Esophagus squamous epithelium (tissue), 5 donors: ENCODE results near the gene EVX2. TPM values are rescaled to one million over a fixed set of nuclear protein-coding genes. Genes with fewer than 3 reads are reported as not detected.

Source experiments
- DNase-seq: peaks from one replicate; lab custom pipeline; 2025; lab: John Stamatoyannopoulos, UW
- H3K27ac ChIP-seq, 4 donors: fragments of 200-600 bp; sonication (generic); one replicate each; pipeline ENCODE4 v1.5.1; 2016 to 2019; ENCODE audit warnings: mild to moderate bottlenecking in 1 of 4
- H3K27me3 ChIP-seq, 4 donors: fragments of 200-600 bp; sonication (generic); 1 replicate in 3 of 4; 2 replicates in 1 of 4; pipeline versions ENCODE4 v1.5.1 to v1.6.0; 2017 to 2021; ENCODE audit warnings: antibody characterized with exemption in 1 of 4
- H3K36me3 ChIP-seq, 3 donors: fragments of 200-600 bp; sonication (generic); one replicate each; pipeline ENCODE4 v1.5.1; 2016 to 2019
- H3K4me1 ChIP-seq, 3 donors: fragments of 200-600 bp; sonication (generic); one replicate each; pipeline ENCODE4 v1.5.1; 2017 to 2019
- H3K4me3 ChIP-seq, 4 donors: fragments of 200-600 bp; sonication (generic); 1 replicate in 3 of 4; 2 replicates in 1 of 4; pipeline ENCODE4 v1.5.1; 2016 to 2019; ENCODE audit warnings: mild to moderate bottlenecking in 2 of 4, moderate library complexity in 1 of 4
- H3K9me3 ChIP-seq, 3 donors: fragments of 200-600 bp; sonication (generic); one replicate each; pipeline ENCODE4 v1.5.1; 2016 to 2019
- POLR2A ChIP-seq, 4 donors: fragments of 450-650 bp; IDR thresholded peaks; one replicate each; pipeline ENCODE4 v1.6.1; 2017; ENCODE audit warnings: antibody characterized with exemption in 4 of 4, mild to moderate bottlenecking in 4 of 4, moderate library complexity in 3 of 4
- WGBS, 2 donors: methylation state at CpG; one replicate each; pipeline ENCODE4 v1.1.5; 2018; 5-methylcytosine and 5-hydroxymethylcytosine counted together
- intact Hi-C: fragments of 100-400 bp; cut with DNase I; formaldehyde crosslinking; loops from one replicate; pipeline ENCODE4 v1.15.0; 2022
- total RNA-seq, 4 donors: library from RNA; depleted of rRNA; stranded (reverse); fragments of >200 nt; gene quantifications; one replicate each; pipeline ENCODE4 v1.1.0, GENCODE V29; 2016
- TF ChIP-seq, protein P1 (sequence below), 6 experiments: fragments of 450-650 bp in 4 of 6; fragments of 200-600 bp in 2 of 6; sonication (generic) in 2 of 6; IDR thresholded peaks; one replicate each; pipeline ENCODE4 v1.5.1; 2016 to 2019; ENCODE audit warnings: antibody characterized with exemption in 6 of 6, mild to moderate bottlenecking in 4 of 6, moderate library complexity in 4 of 6
- donor health status: DM: yes; HTN: yes; CAD: no.

Gene EVX2
- total RNA-seq, 4 donors from 2014 or later: not detected

DNA sequence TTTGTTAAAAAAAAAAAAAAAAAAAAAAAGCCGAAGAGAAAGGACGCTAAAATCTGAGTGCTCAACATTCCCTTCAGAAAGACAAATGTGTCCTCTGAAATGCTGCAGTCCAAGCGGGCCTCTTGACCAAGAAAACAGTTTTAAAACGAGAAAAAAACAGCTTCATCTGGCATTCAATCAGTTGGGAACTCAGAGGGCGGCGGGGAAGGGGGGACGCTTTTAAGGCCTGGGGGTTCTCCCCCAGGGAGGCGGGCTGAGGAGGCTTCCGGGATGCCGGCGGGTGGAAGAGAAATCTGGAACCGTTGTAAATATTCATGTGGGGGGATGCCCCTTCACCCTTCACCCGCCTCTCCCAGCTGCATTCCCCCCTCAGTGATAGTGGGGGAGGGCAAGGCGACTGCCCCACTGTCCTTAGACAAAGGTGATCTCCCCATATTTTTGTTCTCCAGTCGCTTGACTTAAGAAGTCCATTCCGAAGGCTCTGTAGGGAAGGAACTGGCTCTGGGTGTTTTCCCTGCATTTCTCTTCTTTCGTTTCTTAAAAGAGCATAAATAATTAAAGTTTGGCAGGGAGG is 20.1 kb upstream of the EVX2 start:
- Histone ChIP-seq H3K36me3 (no peaks in the 10 kb centered on the region), H3K27me3 (peaks cover 35 to 100% (median 81%) of the 10 kb centered on the region in 4 donors), H3K4me1 (peaks cover 18 to 61% (median 30%) of the 10 kb centered on the region in 3 donors), H3K27ac (no peak overlapping the region), H3K4me3 (peak overlapping the region in 1 of 4 donors; percentile 45), H3K9me3 (no peaks in the 10 kb centered on the region)
- 6 to 7% methylated on average over 14 to 17 of the region's 17 CpGs for WGBS, 2 donors
- no peak for DNase-seq
- TF ChIP-seq POLR2A (IDR thresholded peaks at IDR 0.05): no peak
- TF ChIP-seq, protein P1, sequence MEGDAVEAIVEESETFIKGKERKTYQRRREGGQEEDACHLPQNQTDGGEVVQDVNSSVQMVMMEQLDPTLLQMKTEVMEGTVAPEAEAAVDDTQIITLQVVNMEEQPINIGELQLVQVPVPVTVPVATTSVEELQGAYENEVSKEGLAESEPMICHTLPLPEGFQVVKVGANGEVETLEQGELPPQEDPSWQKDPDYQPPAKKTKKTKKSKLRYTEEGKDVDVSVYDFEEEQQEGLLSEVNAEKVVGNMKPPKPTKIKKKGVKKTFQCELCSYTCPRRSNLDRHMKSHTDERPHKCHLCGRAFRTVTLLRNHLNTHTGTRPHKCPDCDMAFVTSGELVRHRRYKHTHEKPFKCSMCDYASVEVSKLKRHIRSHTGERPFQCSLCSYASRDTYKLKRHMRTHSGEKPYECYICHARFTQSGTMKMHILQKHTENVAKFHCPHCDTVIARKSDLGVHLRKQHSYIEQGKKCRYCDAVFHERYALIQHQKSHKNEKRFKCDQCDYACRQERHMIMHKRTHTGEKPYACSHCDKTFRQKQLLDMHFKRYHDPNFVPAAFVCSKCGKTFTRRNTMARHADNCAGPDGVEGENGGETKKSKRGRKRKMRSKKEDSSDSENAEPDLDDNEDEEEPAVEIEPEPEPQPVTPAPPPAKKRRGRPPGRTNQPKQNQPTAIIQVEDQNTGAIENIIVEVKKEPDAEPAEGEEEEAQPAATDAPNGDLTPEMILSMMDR (IDR thresholded peaks at IDR 0.05): no peak
- intact Hi-C loops: no loop called here

- no peak overlapping the region for H3K4me3 ChIP-seq
- no peaks in the 10 kb centered on the region for H3K36me3 ChIP-seq
- no peak for DNase-seq
- H3K9me3 ChIP-seq: no peaks in the 10 kb centered on the region
- H3K4me1 ChIP-seq: peaks cover 24 to 61% (median 30%) of the 10 kb centered on the region in 3 donors
- no peak overlapping the region for H3K27ac ChIP-seq
- peaks cover 40 to 100% (median 81%) of the 10 kb centered on the region in 4 donors for H3K27me3 ChIP-seq
- intact Hi-C loops: no loop called here
- WGBS, 2 donors: 37 to 40% methylated on average over 7 of the region's 7 CpGs
- TF ChIP-seq POLR2A (IDR thresholded peaks at IDR 0.05): no peak
- TF ChIP-seq, protein P1 (IDR thresholded peaks at IDR 0.05): no peak
Measured at GRCh38 chr2:176103194-176103593, 19.4 kb upstream of the EVX2 start.

- no peak for TF ChIP-seq POLR2A (IDR thresholded peaks at IDR 0.05)
- no peak for DNase-seq
- Histone ChIP-seq H3K4me1 (peaks cover 32 to 62% (median 35%) of the 10 kb centered on the region in 3 donors), H3K9me3 (no peaks in the 10 kb centered on the region), H3K27ac (no peak overlapping the region), H3K4me3 (no peak overlapping the region), H3K27me3 (peaks cover 40 to 100% (median 84%) of the 10 kb centered on the region in 4 donors), H3K36me3 (no peaks in the 10 kb centered on the region)
- WGBS, 2 donors: 15 to 21% methylated on average over 7 of the region's 7 CpGs
- intact Hi-C loops: no loop called here
Measured at GRCh38 chr2:176102309-176102866, 18.6 kb upstream of the EVX2 start.

GRCh38 chr2:176101842-176102241 is 18.1 kb upstream of the EVX2 start:
- H3K9me3 ChIP-seq: no peaks in the 10 kb centered on the region
- WGBS, 2 donors: 43 to 53% methylated on average over 5 of the region's 5 CpGs

GRCh38 chr2:176101216-176101830 is 17.6 kb upstream of the EVX2 start:
- intact Hi-C loops: no loop called here
- 4 to 7% methylated on average over 2 of the region's 2 CpGs for WGBS, 2 donors
- H3K4me1 ChIP-seq: peaks cover 25 to 62% (median 34%) of the 10 kb centered on the region in 3 donors
- no peak for DNase-seq
- H3K9me3 ChIP-seq: no peaks in the 10 kb centered on the region
- no peak overlapping the region for H3K27ac ChIP-seq
- no peak overlapping the region for H3K4me3 ChIP-seq
- no peaks in the 10 kb centered on the region for H3K36me3 ChIP-seq
- H3K27me3 ChIP-seq: peaks cover 51 to 100% (median 82%) of the 10 kb centered on the region in 4 donors
- no peak for TF ChIP-seq POLR2A (IDR thresholded peaks at IDR 0.05)
- TF ChIP-seq, protein P1 (IDR thresholded peaks at IDR 0.05): no peak

More at GRCh38 chr2:176101842-176102241, 18.1 kb upstream of the EVX2 start:
- intact Hi-C loops: no loop called here
- DNase-seq: no peak
- H3K27ac ChIP-seq: no peak overlapping the region
- H3K36me3 ChIP-seq: no peaks in the 10 kb centered on the region
- peaks cover 30 to 62% (median 37%) of the 10 kb centered on the region in 3 donors for H3K4me1 ChIP-seq
- TF ChIP-seq POLR2A (IDR thresholded peaks at IDR 0.05): no peak
- TF ChIP-seq, protein P1 (IDR thresholded peaks at IDR 0.05): no peak
- H3K27me3 ChIP-seq: peaks cover 46 to 100% (median 82%) of the 10 kb centered on the region in 4 donors
- no peak overlapping the region for H3K4me3 ChIP-seq
